Peyer's patch (tissue), 4 donors: ENCODE data around the gene MZF1. TPM values are rescaled to one million over a fixed set of nuclear protein-coding genes. Genes with fewer than 3 reads are reported as not detected.
A peak's percentile ranks its signal among the peaks of the same experiment; 100 is the strongest.

Experiments
- DNase-seq, 3 donors: peaks; one replicate each; pipeline ENCODE4 v3.0.0-alpha.2; 2017 to 2019
- H3K27ac ChIP-seq, 4 donors: fragments of 200-600 bp; sonication (generic); one replicate each; pipeline ENCODE4 v1.5.1; 2016 to 2019
- H3K27me3 ChIP-seq, 2 donors: fragments of 200-600 bp; sonication (generic); one replicate each; pipeline ENCODE4 v1.5.1; 2019
- H3K36me3 ChIP-seq, 3 donors: fragments of 200-600 bp; sonication (generic); one replicate each; pipeline ENCODE4 v1.5.1; 2016 to 2019
- H3K4me1 ChIP-seq, 4 donors: fragments of 200-600 bp; sonication (generic); one replicate each; pipeline ENCODE4 v1.5.1; 2016 to 2019
- H3K4me3 ChIP-seq, 4 donors: fragments of 200-600 bp; sonication (generic); 1 replicate in 3 of 4; 2 replicates in 1 of 4; pipeline ENCODE4 v1.5.1; 2016 to 2019; ENCODE audit warnings: mild to moderate bottlenecking in 1 of 4
- H3K9me3 ChIP-seq, 4 donors: fragments of 200-600 bp; sonication (generic); one replicate each; pipeline ENCODE4 v1.5.1; 2016 to 2019; ENCODE audit warnings: mild to moderate bottlenecking in 1 of 4
- CTCF ChIP-seq, 6 experiments: fragments of 450-650 bp in 4 of 6; fragments of 200-600 bp in 2 of 6; sonication (generic) in 1 of 6; IDR thresholded peaks; one replicate each; pipeline ENCODE4 v1.5.1; 2017 to 2019; ENCODE audit warnings: antibody characterized with exemption in 6 of 6, mild to moderate bottlenecking in 3 of 6, moderate library complexity in 1 of 6
- POLR2A ChIP-seq, 2 donors: fragments of 450-650 bp; IDR thresholded peaks; one replicate each; pipeline ENCODE4 v1.5.1; 2017; ENCODE audit warnings: antibody characterized with exemption in 2 of 2, mild to moderate bottlenecking in 2 of 2, moderate library complexity in 2 of 2
- total RNA-seq, 4 donors: library from RNA; depleted of rRNA; stranded (reverse); fragments of >200 nt; gene quantifications; one replicate each; pipeline ENCODE4 v1.1.0, GENCODE V29; 2016

MZF1 gene
- total RNA-seq, 4 donors from 2014 or later = 60.9 to 123 (median 82.3) TPM

DNA sequence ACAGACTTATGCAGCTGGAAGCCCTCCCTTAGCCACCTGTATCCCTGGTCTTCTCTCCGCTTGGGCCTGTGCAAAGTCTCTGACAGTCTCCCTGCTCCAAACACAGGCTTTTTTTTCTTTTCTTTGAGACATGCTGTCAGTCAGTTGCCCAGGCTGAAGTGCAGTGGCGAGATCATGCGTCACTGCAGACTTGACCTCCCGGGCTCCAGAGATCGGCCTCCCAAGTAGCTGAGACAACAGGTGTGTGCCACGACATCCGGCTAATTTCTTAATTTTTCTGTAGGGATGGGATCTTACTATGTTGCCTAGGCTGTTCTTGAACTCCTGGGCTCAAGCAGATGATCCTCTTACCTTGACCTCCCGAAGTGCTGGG, 1.6 kb downstream of the MZF1 start:
- peaks cover 0 to 12% (median 7%) of the 10 kb centered on the region in 4 donors for H3K4me1 ChIP-seq
- H3K27ac ChIP-seq = no peak overlapping the region
- H3K4me3 ChIP-seq = no peak overlapping the region
- TF ChIP-seq CTCF (IDR thresholded peaks at IDR 0.05) (no peak), POLR2A (IDR thresholded peaks at IDR 0.05) (no peak)
- peaks cover 0 to 23% (median 0%) of the 10 kb centered on the region in 3 donors for H3K36me3 ChIP-seq
- H3K9me3 ChIP-seq = no peaks in the 10 kb centered on the region
- no peaks in the 10 kb centered on the region for H3K27me3 ChIP-seq
- DNase-seq = peak; percentile 16 to 41 (median 36)

GRCh38 chr19:58570770-58571574, 2.2 kb downstream of the MZF1 start:
- Histone ChIP-seq H3K4me1 (peaks cover 0 to 12% (median 7%) of the 10 kb centered on the region in 4 donors), H3K36me3 (peaks cover 0 to 23% (median 0%) of the 10 kb centered on the region in 3 donors), H3K27me3 (no peaks in the 10 kb centered on the region), H3K9me3 (no peaks in the 10 kb centered on the region), H3K4me3 (no peak overlapping the region), H3K27ac (no peak overlapping the region)
- TF ChIP-seq CTCF (IDR thresholded peaks at IDR 0.05) = no peak
- no peak for TF ChIP-seq POLR2A (IDR thresholded peaks at IDR 0.05)
- peak; percentile 9 to 45 (median 43) for DNase-seq

DNA sequence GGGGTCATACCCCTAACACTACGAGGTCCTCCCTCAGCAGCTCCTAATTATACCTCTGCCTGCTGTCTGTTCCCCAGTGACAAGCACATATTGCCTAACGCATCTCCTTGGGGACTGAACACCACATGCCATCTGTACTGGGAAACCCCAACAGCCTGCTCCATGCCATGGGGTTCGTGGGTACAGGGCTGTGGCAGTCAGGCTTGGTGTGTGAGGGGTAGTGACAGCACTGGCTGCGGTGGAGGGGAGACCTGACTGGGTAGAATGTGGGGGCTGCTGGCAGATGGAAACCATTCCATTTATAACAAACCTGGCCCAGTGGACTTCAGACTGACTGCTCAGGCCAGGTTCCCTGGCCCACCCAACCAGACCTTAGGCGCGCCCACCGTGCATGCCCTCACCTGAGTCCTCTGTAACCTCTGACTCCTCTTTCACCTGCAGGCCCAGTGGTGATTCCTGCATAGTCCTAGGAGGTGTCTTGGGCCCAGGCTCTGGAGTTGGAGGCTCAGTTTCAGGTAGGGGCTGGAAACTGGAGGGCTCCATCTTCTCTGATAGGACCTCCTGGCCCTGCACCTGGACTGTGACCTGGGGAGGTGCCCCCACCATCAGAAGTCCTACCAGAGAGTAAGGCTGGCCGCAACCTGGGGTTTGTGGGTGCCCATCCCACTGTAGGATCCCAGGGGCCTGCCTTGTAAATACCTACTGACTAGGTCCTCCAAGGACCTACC, 3.0 kb downstream of the MZF1 start:
- H3K4me3 ChIP-seq = no peak overlapping the region
- DNase-seq = peak; percentile 11 to 39 (median 33)
- H3K9me3 ChIP-seq = no peaks in the 10 kb centered on the region
- H3K36me3 ChIP-seq = peaks cover 0 to 23% (median 0%) of the 10 kb centered on the region in 3 donors
- no peaks in the 10 kb centered on the region for H3K27me3 ChIP-seq
- H3K4me1 ChIP-seq = peaks cover 0 to 12% (median 7%) of the 10 kb centered on the region in 4 donors
- H3K27ac ChIP-seq = no peak overlapping the region
- TF ChIP-seq CTCF (IDR thresholded peaks at IDR 0.05) (no peak), POLR2A (IDR thresholded peaks at IDR 0.05) (no peak)

DNA sequence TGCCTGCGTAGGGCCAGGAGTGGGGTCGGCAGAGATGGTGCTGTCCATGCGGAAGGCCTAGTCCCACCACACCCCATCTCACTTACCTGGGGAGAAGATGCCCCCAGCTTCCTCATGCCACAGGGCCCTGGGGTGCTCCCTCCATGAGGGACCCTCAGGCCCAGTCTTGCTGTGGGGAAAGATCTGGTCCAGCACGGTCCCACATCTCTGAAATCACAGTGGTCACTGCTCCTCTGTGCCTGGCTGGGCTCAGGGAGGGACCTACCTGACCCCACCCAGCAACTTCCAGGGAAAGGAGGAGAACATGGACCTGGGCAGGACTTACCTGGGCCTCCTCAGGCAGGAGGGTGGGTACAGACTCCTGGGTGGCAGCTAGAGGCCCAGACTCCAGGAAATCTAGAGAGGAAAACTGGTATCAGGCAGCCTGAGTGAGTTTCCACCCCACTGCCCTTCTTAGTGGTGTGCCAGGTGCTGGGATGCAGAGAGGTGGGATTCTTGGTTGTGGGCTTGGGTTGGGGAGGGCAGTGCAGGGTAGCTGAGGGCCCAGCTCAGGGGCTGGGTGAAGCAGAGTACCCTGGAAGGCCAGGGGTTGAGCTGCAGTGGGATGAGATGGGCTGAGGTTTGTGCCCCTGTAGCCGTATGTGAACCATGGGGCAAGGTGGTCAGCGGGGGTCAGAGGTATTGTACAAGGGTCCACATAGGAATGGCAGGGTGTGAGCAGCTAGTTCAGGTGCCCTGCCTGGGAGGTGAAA, 3.8 kb downstream of the MZF1 start:
- TF ChIP-seq CTCF (IDR thresholded peaks at IDR 0.05) (no peak), POLR2A (IDR thresholded peaks at IDR 0.05) (no peak)
- no peak overlapping the region for H3K4me3 ChIP-seq
- H3K36me3 ChIP-seq = peaks cover 0 to 23% (median 0%) of the 10 kb centered on the region in 3 donors
- no peaks in the 10 kb centered on the region for H3K9me3 ChIP-seq
- H3K27ac ChIP-seq = no peak overlapping the region
- H3K4me1 ChIP-seq = peaks cover 0 to 12% (median 5%) of the 10 kb centered on the region in 4 donors
- DNase-seq = peak; percentile 10 to 40 (median 25)
- no peaks in the 10 kb centered on the region for H3K27me3 ChIP-seq

DNA sequence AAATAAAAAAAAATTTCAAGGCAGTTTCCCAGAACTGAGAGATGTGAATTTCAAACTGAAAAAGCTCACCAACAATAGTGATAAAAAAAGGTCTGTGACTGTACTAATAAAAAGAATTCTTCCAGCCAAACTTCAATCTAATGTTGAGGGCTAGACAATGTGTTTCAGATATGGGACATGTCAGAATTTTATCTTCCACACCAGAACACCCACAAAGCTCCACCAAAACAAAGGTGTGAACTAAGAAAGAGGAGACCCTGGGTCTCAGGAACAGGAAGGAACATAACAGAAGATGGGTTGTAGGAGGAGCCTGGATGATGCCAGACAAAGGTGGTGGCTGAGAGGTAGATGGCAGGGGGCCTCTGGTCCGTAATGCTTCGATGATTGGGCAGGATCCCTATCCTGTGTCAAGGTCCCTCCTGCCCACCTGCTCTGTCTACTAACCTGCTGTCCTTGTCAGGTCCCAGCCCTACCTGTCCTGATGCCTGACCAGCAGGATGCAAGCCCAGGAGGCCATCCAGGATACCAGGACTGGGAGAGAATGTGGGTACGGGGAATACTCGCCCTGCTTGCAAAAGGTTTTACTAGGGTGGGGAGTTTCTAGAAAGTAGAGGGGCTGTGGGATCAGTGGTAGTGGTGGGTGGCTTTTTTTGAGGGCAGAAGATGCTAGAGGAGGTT, 4.5 kb downstream of the MZF1 start:
- Histone ChIP-seq H3K4me1 (peaks cover 0 to 9% (median 3%) of the 10 kb centered on the region in 4 donors), H3K36me3 (peaks cover 0 to 23% (median 0%) of the 10 kb centered on the region in 3 donors), H3K27me3 (no peaks in the 10 kb centered on the region), H3K4me3 (no peak overlapping the region), H3K27ac (no peak overlapping the region), H3K9me3 (no peaks in the 10 kb centered on the region)
- DNase-seq = peak; percentile 2 to 36 (median 12)
- TF ChIP-seq CTCF (IDR thresholded peaks at IDR 0.05) (no peak), POLR2A (IDR thresholded peaks at IDR 0.05) (no peak)
